IPS-NIHi7 (cell line): Measurements from ENCODE around the gene EEF1A1.

Experiments
- DNase-seq: peaks from one replicate; pipeline ENCODE4 v3.0.0; 2012; ENCODE audit warnings: mixed read lengths; ENCODE audit errors: extremely low spot score

The EEF1A1 gene

DNA sequence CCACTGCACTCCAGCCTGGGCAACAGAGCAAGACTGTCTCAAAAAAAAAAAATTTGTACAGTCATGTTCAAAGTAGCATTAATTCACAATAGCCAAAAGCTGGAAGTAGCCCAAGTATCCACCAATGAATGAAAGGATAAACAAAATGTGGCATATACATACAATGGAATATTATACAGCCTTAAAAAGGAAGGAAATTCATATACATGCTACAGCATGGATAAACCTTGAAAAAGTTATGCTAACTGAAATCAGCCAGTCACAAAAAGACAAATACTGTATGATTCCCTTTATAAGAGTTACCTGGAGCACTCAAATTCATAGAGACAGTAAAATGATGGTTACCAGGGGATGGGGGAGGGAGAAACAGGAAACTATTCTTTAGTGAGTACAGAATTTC, 15.7 kb downstream of the EEF1A1 start:
- no peak for DNase-seq

DNA sequence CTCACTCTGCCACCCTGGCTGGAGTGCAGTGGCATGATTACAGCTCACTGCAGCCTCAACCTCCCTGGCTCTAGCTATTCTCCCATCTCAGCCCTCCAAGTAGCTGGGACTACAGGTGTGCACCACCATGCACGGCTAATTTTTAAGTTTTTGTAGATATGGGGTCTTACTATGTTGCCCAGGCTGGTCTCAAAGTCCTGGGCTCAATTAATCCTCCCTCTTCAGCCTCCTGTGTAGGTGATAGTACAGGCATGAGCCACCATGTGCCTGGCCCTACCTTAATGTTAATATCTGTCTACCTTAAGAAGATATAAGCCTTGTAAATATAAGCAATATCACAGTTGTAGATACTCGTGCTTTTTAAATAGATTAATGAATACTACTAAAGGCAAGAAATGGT, 16.7 kb downstream of the EEF1A1 start:
- DNase-seq, result no peak

DNA sequence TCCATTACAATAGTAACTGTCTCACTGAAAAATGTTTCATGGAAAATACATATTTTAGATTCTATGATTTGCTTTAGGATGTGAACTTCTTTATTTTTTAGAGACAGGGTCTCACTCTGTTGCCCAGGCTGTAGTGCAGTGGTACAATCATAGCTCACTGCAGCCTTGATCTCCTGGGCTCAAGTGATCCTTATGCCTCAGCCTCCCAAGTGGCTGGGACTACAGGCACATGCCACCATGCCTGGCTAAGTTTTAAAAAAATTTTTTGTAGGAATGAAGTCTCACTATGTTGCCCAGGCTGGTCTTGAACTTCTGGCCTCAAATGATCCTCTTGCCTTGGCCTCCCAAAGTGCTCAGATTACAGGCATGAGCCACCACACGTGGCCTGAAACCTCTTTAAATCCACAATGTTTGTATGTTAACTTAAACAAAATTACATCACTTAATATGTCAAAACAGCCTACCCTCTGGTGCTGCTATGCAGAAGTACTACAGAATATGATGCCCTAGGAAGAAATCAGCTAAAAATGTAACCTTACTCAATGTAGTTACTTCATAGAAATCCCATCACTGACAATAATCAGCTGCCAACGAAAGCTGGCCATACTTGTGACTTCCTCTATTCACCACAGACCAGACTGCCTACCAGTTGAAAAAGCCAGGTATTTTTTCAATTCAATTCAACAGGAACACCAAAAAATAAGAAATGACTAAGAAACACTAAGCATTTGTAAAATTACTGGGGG, 17.6 kb downstream of the EEF1A1 start:
- DNase-seq, result no peak

DNA sequence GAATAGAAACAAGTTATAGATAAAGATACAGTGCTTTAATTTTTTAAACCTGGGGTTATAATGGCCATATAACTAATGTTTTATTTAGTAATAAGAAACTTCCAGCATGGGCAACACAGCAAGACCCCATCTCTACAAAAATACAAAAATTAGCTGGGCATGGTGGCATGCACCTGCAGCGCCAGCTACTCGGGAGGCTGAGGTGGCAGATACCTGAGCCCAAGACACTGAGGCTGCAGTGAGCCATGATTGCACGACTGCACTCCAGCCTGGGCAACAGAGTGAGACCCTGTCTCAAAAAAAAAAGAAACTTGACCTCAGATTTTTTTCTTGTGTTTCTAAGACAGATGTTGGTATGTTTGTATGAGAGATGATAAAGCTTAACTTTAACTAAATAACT, 22.9 kb downstream of the EEF1A1 start:
- DNase-seq, result no peak

DNA sequence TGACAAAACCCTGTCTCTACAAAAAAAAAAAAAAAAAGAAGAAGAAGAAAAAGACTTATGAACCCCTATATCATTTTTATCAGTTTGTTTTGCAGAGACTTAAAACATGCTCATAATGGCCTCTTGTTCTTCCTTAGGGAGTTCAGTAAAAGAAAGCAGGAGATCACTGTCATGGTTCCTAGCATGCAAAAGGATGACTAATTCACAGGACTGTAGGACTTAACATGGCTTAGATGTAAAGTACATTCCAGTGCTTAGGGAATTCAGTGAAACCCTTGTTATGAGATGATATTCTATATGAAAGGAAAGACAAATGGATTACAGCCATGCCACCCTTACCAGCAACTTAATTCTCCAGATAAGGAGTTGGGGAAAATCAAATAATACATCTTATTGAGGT, 29.5 kb downstream of the EEF1A1 start:
- DNase-seq, result no peak

DNA sequence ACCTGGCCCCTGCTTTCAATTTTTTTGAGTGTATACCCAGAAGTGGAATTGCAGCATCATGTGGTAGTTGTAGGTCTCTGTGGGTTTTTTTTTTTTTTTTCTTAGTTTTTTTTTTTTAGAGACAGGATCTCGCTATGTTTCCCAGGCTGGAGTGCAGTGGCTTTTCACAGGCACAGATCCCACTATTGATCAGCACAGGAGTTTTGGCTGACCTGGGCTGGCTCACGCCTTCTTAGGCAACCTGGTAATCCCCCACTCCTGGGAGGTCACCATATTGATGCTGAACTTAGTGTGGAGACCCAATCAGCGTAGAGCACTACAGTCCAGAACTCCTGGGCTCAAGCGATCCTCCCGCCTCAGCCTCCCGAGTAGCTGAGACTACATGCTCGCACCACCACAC, 33.4 kb downstream of the EEF1A1 start:
- no peak for DNase-seq

DNA sequence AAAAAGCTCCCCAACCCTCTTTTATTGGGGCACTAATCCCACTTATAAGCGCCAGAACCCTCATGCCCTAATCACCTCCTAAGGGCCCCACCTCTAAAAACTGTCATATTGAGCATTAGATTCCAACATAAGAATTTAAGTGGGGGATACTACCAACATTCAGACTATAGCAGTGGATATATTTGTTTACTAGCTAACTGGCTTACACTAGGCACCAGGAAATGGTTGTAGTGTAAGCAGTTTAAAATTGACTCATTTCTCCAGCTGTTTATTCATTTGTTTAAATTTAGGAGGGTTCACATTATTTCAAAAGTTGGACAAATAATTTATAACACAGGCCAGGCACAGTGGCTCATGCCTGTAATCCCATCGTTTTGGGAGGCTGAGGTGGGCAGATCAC, 36.4 kb downstream of the EEF1A1 start:
- no peak for DNase-seq

DNA sequence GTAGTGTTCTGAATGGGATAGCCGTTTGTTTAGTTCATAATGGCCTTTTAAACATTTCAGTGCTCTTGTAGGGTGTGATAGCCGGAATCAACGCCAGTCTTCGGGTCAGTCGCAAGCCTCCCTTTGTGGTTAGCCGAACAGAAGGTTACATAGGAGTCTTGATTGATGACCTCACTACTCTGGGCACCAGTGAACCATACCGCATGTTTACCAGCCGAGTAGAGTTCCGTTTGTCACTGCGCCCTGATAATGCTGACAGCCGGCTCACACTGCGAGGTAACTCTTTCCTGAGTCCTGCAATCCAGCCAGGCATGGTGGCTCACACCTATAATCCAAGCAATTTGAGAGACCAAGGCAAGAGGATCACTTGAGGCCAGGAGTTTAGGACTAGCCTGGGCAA, 38.9 kb downstream of the EEF1A1 start:
- no peak for DNase-seq

DNA sequence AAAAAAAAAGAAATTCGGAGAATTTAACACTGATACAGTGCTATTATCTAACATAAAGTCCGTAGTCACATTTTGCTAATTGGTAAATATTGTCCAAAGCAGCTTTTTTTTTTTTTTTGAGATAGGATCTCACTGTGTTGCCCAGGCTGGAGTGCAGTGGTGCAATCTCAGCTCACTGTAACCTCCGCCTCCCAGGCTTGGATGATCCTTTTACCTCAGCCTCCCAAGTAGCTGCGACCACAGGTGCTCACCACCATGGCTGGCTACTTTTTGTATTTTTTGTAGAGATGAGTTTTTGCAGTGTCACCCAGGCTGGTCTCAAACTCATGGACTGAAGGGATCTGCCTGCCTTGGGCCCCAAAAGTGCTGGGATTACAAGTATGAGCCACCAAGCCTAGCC, 43.4 kb downstream of the EEF1A1 start:
- no peak for DNase-seq

DNA sequence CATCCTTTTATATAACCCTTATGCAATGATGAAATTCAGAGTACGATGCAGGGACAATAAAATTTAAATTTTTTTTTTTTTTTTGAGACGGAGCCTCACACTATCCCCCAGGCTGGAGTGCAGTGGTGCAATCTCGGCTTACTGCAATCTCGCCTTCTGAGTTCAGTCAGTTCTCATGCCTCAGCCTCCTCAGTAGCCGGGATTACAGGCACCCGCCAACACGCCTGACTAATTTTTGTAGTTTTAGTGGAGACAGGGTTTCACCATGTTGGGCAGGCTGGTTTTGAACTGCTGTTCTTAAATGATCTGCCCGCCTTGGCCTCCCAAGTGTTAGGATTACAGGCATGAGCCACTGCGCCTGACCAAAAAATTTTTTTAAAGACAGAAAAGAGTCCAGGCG, 44.1 kb downstream of the EEF1A1 start:
- no peak for DNase-seq

DNA sequence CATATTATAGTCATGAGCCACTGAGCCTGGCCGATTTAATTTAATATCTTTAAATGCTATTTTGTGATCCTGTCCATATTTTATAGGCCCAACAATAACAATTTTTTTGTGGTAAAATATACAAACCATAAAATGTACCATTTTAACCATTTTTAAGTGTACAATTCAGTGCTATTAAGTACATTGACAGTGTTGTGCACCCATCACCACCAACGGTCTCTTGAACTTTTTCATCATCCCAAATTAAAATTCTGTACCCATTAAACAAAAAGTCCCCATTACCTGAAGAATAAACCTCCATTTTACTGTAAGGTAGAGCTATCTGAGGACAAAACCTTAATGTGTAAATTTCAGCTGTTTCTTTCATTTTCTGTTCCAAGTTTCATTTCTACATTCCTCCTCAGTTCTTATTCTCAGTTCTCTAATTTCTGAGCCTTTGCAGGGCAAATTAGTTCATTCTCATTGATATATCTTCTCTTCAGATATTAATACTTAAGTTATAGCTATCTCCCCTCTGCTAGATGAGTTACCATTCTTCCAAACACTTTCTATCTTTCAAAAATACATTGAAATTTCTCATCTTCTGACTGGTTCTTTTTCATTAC, 49.0 kb downstream of the EEF1A1 start:
- no peak for DNase-seq
